ENCODE results near the gene ZNF385D.

DNA sequence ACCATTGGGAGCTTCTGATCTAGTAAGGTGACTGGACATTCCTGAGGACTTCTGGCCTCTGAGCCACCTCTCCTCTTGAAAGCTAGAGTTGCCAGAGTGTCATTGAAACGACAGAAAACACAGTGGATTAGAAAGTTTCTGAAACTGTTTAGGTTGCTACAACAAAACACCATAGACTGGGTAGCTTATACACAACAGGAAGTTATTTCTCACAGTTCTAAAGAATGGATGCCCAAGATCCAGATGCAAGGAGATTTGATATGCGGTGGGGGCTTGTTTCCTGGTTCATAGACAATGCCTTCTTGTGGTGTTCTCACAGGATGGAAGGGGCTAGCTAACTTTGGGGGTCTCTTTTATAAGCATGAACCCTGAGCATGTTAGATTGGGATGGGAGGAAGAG lies 43.3 kb upstream of the ZNF385D start:
- TF ChIP-seq, protein P1, sequence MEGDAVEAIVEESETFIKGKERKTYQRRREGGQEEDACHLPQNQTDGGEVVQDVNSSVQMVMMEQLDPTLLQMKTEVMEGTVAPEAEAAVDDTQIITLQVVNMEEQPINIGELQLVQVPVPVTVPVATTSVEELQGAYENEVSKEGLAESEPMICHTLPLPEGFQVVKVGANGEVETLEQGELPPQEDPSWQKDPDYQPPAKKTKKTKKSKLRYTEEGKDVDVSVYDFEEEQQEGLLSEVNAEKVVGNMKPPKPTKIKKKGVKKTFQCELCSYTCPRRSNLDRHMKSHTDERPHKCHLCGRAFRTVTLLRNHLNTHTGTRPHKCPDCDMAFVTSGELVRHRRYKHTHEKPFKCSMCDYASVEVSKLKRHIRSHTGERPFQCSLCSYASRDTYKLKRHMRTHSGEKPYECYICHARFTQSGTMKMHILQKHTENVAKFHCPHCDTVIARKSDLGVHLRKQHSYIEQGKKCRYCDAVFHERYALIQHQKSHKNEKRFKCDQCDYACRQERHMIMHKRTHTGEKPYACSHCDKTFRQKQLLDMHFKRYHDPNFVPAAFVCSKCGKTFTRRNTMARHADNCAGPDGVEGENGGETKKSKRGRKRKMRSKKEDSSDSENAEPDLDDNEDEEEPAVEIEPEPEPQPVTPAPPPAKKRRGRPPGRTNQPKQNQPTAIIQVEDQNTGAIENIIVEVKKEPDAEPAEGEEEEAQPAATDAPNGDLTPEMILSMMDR (IDR thresholded peaks at IDR 0.05) = no peak
- TF ChIP-seq POLR2AphosphoS5 (IDR thresholded peaks at IDR 0.05) = no peak
